WTC11 (cell line): ENCODE data around the gene GGA2. TPM values are rescaled to one million over a fixed set of nuclear protein-coding genes. Genes with fewer than 3 reads are reported as not detected.

Experiments
- ATAC-seq: fragments of 200-7000 bp; cut with Tn5 transposase; 2 replicates; pipeline ENCODE4 v1.10.0; 2021; ENCODE audit warnings: mild to moderate bottlenecking, moderate library complexity
- CTCF ChIA-PET: fragments of 300-600 bp; sonication (Branson Sonifier 250); formaldehyde crosslinking; loops from one replicate; lab custom pipeline; 2021; ENCODE audit warnings: antibody characterized with exemption; lab: Charles Lee
- POLR2A ChIA-PET: fragments of 350-600 bp; sonication (Branson Sonifier 250); formaldehyde crosslinking; loops from one replicate; lab custom pipeline; 2021; ENCODE audit warnings: antibody characterized with exemption; lab: Charles Lee
- DNase-seq: peaks from one replicate; pipeline ENCODE4 v3.0.0; 2021; ENCODE audit warnings: low spot score
- H3K27ac Mint-ChIP-seq: 2 replicates; pipeline ENCODE4 v1.8.0; 2021; ENCODE audit warnings: mixed read lengths
- H3K27me3 Mint-ChIP-seq: 2 replicates; pipeline ENCODE4 v1.8.0; 2021; ENCODE audit warnings: low read depth, mild to moderate bottlenecking, moderate library complexity, mixed read lengths
- H3K36me3 Mint-ChIP-seq: 2 replicates; pipeline ENCODE4 v1.8.0; 2021; ENCODE audit warnings: mixed read lengths
- H3K4me1 Mint-ChIP-seq: 2 replicates; pipeline ENCODE4 v1.8.0; 2022; ENCODE audit warnings: mixed read lengths
- H3K4me3 Mint-ChIP-seq: 2 replicates; pipeline ENCODE4 v1.8.0; 2021; ENCODE audit warnings: mild to moderate bottlenecking, moderate library complexity, mixed read lengths
- H3K9me3 Mint-ChIP-seq: 2 replicates; pipeline ENCODE4 v1.8.0; 2021; ENCODE audit warnings: mixed read lengths
- CREM ChIP-seq: sonication (generic); formaldehyde crosslinking; IDR thresholded peaks from 2 replicates; pipeline ENCODE4 v1.8.1; 2022; ENCODE audit warnings: mild to moderate bottlenecking, missing genetic modification reagents, moderate library complexity
- ETV6 ChIP-seq: sonication (generic); formaldehyde crosslinking; IDR thresholded peaks from 2 replicates; pipeline ENCODE4 v1.8.1; 2022; ENCODE audit warnings: mild to moderate bottlenecking, missing genetic modification reagents
- GRHL2 ChIP-seq: fragments of 250-450 bp; sonication (Bioruptor Pico); IDR thresholded peaks from 2 replicates; pipeline ENCODE4 v1.8.0; 2022; ENCODE audit warnings: mild to moderate bottlenecking, moderate library complexity; ENCODE audit not compliant: insufficient replicate concordance, severe bottlenecking
- PRRX2 ChIP-seq: fragments of 250-450 bp; sonication (Bioruptor Pico); IDR thresholded peaks from 2 replicates; pipeline ENCODE4 v1.8.0; 2021; ENCODE audit warnings: mild to moderate bottlenecking
- TEAD4 ChIP-seq: sonication (generic); formaldehyde crosslinking; IDR thresholded peaks from 2 replicates; pipeline ENCODE4 v1.8.0; 2022; ENCODE audit warnings: mild to moderate bottlenecking, missing genetic modification reagents
- ZNF219 ChIP-seq: sonication (generic); formaldehyde crosslinking; IDR thresholded peaks from 2 replicates; pipeline ENCODE4 v1.8.0; 2023; ENCODE audit warnings: missing genetic modification reagents, mild to moderate bottlenecking, borderline replicate concordance
- ZNF532 ChIP-seq: fragments of 250-450 bp; sonication (Bioruptor Pico); IDR thresholded peaks from 2 replicates; pipeline ENCODE4 v1.9.0; 2021; ENCODE audit warnings: mild to moderate bottlenecking, borderline replicate concordance
- total RNA-seq: library from RNA; stranded (reverse); gene quantifications from 3 replicates; pipeline ENCODE4 v1.2.3, GENCODE V29; 2021
- TF ChIP-seq, protein P1 (sequence below): sonication (generic); formaldehyde crosslinking; IDR thresholded peaks from 2 replicates; pipeline ENCODE4 v1.8.1; 2023; ENCODE audit warnings: mild to moderate bottlenecking, missing genetic modification reagents, borderline replicate concordance
- TF ChIP-seq, protein P2 (sequence below): sonication (generic); formaldehyde crosslinking; IDR thresholded peaks from 2 replicates; pipeline ENCODE4 v1.8.1; 2022; ENCODE audit warnings: missing genetic modification reagents, borderline replicate concordance

GGA2 gene
- total RNA-seq, 1 experiment from 2014 or later = 107 TPM

- TF ChIP-seq TEAD4 (no peak), ZNF219 (no peak), ETV6 (CRISPR knock-in tag) (no peak), CREM (CRISPR knock-in tag) (no peak), GRHL2 (CRISPR knock-in tag) (no peak)
- TF ChIP-seq, protein P1, sequence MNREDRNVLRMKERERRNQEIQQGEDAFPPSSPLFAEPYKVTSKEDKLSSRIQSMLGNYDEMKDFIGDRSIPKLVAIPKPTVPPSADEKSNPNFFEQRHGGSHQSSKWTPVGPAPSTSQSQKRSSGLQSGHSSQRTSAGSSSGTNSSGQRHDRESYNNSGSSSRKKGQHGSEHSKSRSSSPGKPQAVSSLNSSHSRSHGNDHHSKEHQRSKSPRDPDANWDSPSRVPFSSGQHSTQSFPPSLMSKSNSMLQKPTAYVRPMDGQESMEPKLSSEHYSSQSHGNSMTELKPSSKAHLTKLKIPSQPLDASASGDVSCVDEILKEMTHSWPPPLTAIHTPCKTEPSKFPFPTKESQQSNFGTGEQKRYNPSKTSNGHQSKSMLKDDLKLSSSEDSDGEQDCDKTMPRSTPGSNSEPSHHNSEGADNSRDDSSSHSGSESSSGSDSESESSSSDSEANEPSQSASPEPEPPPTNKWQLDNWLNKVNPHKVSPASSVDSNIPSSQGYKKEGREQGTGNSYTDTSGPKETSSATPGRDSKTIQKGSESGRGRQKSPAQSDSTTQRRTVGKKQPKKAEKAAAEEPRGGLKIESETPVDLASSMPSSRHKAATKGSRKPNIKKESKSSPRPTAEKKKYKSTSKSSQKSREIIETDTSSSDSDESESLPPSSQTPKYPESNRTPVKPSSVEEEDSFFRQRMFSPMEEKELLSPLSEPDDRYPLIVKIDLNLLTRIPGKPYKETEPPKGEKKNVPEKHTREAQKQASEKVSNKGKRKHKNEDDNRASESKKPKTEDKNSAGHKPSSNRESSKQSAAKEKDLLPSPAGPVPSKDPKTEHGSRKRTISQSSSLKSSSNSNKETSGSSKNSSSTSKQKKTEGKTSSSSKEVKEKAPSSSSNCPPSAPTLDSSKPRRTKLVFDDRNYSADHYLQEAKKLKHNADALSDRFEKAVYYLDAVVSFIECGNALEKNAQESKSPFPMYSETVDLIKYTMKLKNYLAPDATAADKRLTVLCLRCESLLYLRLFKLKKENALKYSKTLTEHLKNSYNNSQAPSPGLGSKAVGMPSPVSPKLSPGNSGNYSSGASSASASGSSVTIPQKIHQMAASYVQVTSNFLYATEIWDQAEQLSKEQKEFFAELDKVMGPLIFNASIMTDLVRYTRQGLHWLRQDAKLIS = no peak
Measured at GRCh38 chr16:23466162-23466885, 44.0 kb downstream of the GGA2 start (continued).

GRCh38 chr16:23465179-23465578 lies 45.1 kb downstream of the GGA2 start:
- Mint-ChIP-seq H3K36me3 (peaks cover 37% of the 10 kb centered on the region), H3K9me3 (no peaks in the 10 kb centered on the region), H3K4me1 (no peaks in the 10 kb centered on the region), H3K4me3 (no peak overlapping the region), H3K27ac (no peak overlapping the region), H3K27me3 (no peaks in the 10 kb centered on the region)
- ChIA-PET POLR2A (no interaction called here), CTCF (no interaction called here)
- ATAC-seq = no peak
- DNase-seq = no peak
- TF ChIP-seq, protein P1 = no peak
- TF ChIP-seq, protein P2, sequence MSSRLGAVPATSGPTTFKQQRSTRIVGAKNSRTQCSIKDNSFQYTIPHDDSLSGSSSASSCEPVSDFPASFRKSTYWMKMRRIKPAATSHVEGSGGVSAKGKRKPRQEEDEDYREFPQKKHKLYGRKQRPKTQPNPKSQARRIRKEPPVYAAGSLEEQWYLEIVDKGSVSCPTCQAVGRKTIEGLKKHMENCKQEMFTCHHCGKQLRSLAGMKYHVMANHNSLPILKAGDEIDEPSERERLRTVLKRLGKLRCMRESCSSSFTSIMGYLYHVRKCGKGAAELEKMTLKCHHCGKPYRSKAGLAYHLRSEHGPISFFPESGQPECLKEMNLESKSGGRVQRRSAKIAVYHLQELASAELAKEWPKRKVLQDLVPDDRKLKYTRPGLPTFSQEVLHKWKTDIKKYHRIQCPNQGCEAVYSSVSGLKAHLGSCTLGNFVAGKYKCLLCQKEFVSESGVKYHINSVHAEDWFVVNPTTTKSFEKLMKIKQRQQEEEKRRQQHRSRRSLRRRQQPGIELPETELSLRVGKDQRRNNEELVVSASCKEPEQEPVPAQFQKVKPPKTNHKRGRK (CRISPR knock-in tag) = no peak
- TF ChIP-seq CREM (CRISPR knock-in tag) (no peak), ZNF532 (CRISPR knock-in tag) (no peak), PRRX2 (CRISPR knock-in tag) (no peak)
